GM12878 (cell line): ENCODE results near the gene EEFSEC.

ENCODE experiments used
- CBFB ChIP-seq: IDR thresholded peaks from 2 replicates; pipeline ENCODE4 v1.6.1; 2016; ENCODE audit warnings: antibody characterized with exemption, low read depth
- TF ChIP-seq, protein P1 (sequence below): IDR thresholded peaks from 2 replicates; pipeline ENCODE4 v1.6.1; 2011; ENCODE audit warnings: low read depth, mild to moderate bottlenecking, low read length, moderate library complexity, borderline replicate concordance; ENCODE audit errors: extremely low read depth

- no peak for TF ChIP-seq CBFB
- TF ChIP-seq, protein P1, sequence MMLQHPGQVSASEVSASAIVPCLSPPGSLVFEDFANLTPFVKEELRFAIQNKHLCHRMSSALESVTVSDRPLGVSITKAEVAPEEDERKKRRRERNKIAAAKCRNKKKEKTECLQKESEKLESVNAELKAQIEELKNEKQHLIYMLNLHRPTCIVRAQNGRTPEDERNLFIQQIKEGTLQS, result no peak
Measured at GRCh38 chr3:128278130-128278529, 124.8 kb downstream of the EEFSEC start.
